GM18505 (cell line): ENCODE measurements around the gene CERS5.

Experiments
- ATAC-seq: cut with Tn5 transposase; IDR thresholded peaks from one replicate; pipeline ENCODE4 v1.9.1; 2021; ENCODE audit not compliant: unreplicated experiment
- POLR2A ChIP-seq: IDR thresholded peaks from 4 replicates; pipeline ENCODE4 v1.6.1; 2011; ENCODE audit warnings: borderline replicate concordance; ENCODE audit not compliant: insufficient read depth, insufficient read length; ENCODE audit errors: extremely low read depth

The CERS5 gene

GRCh38 chr12:50081096-50081808, 85.9 kb downstream of the CERS5 start:
- ATAC-seq, result no peak
- TF ChIP-seq POLR2A, result no peak

- TF ChIP-seq POLR2A, result no peak
- ATAC-seq, result no peak
These were observed 87.4 kb downstream of the CERS5 start for GRCh38 chr12:50079771-50080170.
